ENCODE data around the gene CIAO3. TPM values are rescaled to one million over a fixed set of nuclear protein-coding genes. Genes with fewer than 3 reads are reported as not detected.

CIAO3 gene
- total RNA-seq, 2 donors from 2014 or later = 23.3 to 25.5 TPM

GRCh38 chr16:728131-728889 lies 12.5 kb downstream of the CIAO3 start:
- no peak for DNase-seq (ENCODE audit: low spot score)
- H3K27ac ChIP-seq = peak overlapping the region in 1 of 2 donors; percentile 44
- H3K27me3 ChIP-seq = no peaks in the 10 kb centered on the region
- TF ChIP-seq CTCF (IDR thresholded peaks at IDR 0.05) = no peak
- H3K36me3 ChIP-seq = peaks cover 18% of the 10 kb centered on the region
- H3K9me3 ChIP-seq = no peaks in the 10 kb centered on the region
- peaks cover 0 to 29% of the 10 kb centered on the region in 2 donors for H3K4me1 ChIP-seq
- H3K4me3 ChIP-seq = peak overlapping the region; percentile 54 to 61

- no peaks in the 10 kb centered on the region for H3K27me3 ChIP-seq
- no peaks in the 10 kb centered on the region for H3K9me3 ChIP-seq
- DNase-seq (ENCODE audit: low spot score) = no peak
- no peak for TF ChIP-seq CTCF (IDR thresholded peaks at IDR 0.05)
- peak overlapping the region; percentile 54 to 61 for H3K4me3 ChIP-seq
- peaks cover 0 to 29% of the 10 kb centered on the region in 2 donors for H3K4me1 ChIP-seq
- peak overlapping the region in 1 of 2 donors; percentile 44 for H3K27ac ChIP-seq
- H3K36me3 ChIP-seq = peaks cover 12% of the 10 kb centered on the region
These were observed 13.4 kb downstream of the CIAO3 start for GRCh38 chr16:727291-727977.

- Histone ChIP-seq H3K36me3 (peaks cover 5% of the 10 kb centered on the region), H3K4me3 (peak within 1 kb of the TSS; percentile 54 to 61), H3K27me3 (no peaks in the 10 kb centered on the region), H3K9me3 (no peaks in the 10 kb centered on the region), H3K4me1 (peaks cover 0 to 36% of the 10 kb centered on the region in 2 donors), H3K27ac (peak within 1 kb of the TSS; percentile 13 to 44)
- TF ChIP-seq CTCF (IDR thresholded peaks at IDR 0.05) = no peak
- DNase-seq (ENCODE audit: low spot score) = no peak
These were observed 14.1 kb downstream of the CIAO3 start, which contains the start of the genes CCDC78 and HAGHL for GRCh38 chr16:726438-727290. CCDC78 (minus strand) TSS chr16:726443; CDS start chr16:726367, 76 bp downstream. HAGHL (plus strand) TSS chr16:727106; CDS start chr16:727510, 404 bp downstream.

- H3K9me3 ChIP-seq = no peaks in the 10 kb centered on the region
- no peak overlapping the region for H3K27ac ChIP-seq
- TF ChIP-seq CTCF (IDR thresholded peaks at IDR 0.05) = no peak
- no peaks in the 10 kb centered on the region for H3K36me3 ChIP-seq
- no peak overlapping the region for H3K4me3 ChIP-seq
- no peaks in the 10 kb centered on the region for H3K27me3 ChIP-seq
- no peak for DNase-seq (ENCODE audit: low spot score)
- H3K4me1 ChIP-seq = peaks cover 0 to 39% of the 10 kb centered on the region in 2 donors
These were observed 14.7 kb downstream of the CIAO3 start for GRCh38 chr16:726188-726437.

- no peak for TF ChIP-seq CTCF (IDR thresholded peaks at IDR 0.05)
- H3K4me3 ChIP-seq = no peak overlapping the region
- H3K36me3 ChIP-seq = no peaks in the 10 kb centered on the region
- DNase-seq (ENCODE audit: low spot score) = no peak
- H3K27ac ChIP-seq = no peak overlapping the region
- H3K9me3 ChIP-seq = no peaks in the 10 kb centered on the region
- no peaks in the 10 kb centered on the region for H3K27me3 ChIP-seq
- H3K4me1 ChIP-seq = peaks cover 0 to 41% of the 10 kb centered on the region in 2 donors
These were observed 15.2 kb downstream of the CIAO3 start for GRCh38 chr16:725463-726187.
